Limb (tissue), 2 donors: ENCODE data around the gene EDARADD.
"Not testable (repeated sequence)": the region's sequence is repeated elsewhere in the genome, so short reads cannot be mapped to it uniquely, and the experiment has no call there.

Experiments used
- DNase-seq, 2 donors: peaks; one replicate each; pipeline ENCODE4 v3.0.0-alpha.2; 2016; ENCODE audit errors: extremely low spot score in 2 of 2

Gene EDARADD

GRCh38 chr1:236484310-236484971 lies 90.4 kb downstream of the EDARADD start:
- DNase-seq, result no peak

DNA sequence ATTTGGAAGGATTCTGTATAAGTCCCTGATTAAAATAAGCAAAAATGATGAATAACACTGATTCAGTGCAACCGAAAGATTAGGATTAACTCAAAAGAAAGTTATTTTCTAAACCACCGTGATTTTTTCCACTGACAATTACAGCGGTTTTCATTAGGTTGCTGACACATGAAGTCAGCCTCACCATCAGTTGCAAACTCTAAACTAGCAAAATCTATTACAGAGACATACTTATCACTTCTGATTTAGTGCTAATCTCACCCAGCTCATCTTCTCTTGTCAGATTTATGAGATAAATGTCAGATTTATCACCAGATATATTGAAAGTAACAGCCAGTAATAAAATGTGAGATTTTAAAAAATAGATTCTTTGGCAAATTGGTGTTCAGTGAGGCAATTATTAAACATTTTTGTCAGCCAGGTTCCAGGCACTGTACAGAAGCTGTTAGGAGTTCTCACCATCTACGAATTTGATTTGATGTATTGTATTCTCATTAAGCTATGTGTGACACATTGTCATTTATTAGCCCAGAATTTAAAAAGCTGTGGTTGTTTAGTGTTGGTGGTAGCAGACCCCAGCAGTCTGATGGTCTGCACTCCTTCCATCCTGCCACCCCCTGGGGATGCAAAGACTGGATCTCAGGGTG lies 92.4 kb downstream of the EDARADD start:
- no peak for DNase-seq

GRCh38 chr1:236489161-236489560 lies 95.1 kb downstream of the EDARADD start:
- DNase-seq, result not testable (repeated sequence)

GRCh38 chr1:236489710-236490377 lies 95.8 kb downstream of the EDARADD start:
- peak in 1 of 2 donors; percentile 39 for DNase-seq

DNA sequence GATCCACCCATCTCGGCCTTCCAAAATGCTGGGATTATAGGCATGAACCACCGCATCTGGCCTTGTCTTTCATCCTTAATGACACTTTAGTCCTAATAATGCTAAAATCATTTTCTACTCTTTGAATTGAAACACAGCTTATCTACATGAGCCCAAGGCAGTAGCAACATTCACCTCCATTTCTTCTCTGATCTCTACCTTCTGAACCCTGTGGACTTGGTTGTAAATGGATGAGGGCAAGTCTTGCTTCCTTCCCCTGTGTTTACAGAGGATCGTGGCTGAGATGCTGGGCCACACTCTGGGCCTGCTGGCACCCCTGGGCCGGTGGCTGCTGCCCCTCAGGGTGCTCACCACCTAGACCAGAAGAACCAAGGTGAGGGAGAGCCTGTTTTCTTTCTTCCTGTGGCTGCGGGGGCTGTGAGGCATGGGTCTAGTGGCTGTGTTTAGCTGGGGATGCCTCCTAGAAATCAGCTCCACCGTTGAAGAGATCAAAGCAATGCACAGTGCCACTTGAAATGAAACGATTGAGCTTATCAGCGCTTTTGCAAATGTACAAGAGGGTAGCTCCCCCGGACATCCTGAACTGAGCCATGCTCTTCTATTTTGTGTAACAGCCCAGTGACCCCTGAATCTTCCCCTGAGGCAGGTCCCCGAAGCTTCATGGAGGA lies 97.5 kb downstream of the EDARADD start:
- DNase-seq, result no peak

- no peak for DNase-seq
These were observed 98.3 kb downstream of the EDARADD start for GRCh38 chr1:236492378-236492777.

GRCh38 chr1:236494082-236494481 lies 100.0 kb downstream of the EDARADD start:
- no peak for DNase-seq

- no peak for DNase-seq
These were observed 100.7 kb downstream of the EDARADD start for GRCh38 chr1:236494586-236495466.

GRCh38 chr1:236495467-236496112 lies 101.5 kb downstream of the EDARADD start:
- no peak for DNase-seq

DNA sequence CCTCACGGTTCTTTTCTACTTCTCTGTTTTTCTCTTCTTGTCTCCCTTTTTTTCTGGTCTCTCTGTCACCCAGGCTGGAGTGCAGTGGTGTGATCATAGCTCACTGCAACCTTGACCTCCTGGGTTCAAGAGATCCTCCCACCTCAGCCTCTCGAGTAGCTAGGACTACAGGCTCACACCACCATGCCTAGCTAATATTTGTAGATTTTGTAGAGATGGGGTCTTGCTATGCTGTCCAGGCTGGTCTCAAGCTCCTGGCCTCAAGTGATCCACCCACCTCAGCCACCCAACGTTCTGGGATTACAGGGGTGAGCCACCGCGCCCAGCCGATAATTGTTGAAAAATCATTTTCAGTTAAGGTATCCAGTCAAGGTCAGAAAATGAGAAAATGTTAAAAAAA lies 103.8 kb downstream of the EDARADD start:
- DNase-seq, result no peak

GRCh38 chr1:236501093-236501492 lies 107.0 kb downstream of the EDARADD start:
- DNase-seq, result no peak

GRCh38 chr1:236502579-236502971 lies 108.5 kb downstream of the EDARADD start:
- DNase-seq, result no peak

DNA sequence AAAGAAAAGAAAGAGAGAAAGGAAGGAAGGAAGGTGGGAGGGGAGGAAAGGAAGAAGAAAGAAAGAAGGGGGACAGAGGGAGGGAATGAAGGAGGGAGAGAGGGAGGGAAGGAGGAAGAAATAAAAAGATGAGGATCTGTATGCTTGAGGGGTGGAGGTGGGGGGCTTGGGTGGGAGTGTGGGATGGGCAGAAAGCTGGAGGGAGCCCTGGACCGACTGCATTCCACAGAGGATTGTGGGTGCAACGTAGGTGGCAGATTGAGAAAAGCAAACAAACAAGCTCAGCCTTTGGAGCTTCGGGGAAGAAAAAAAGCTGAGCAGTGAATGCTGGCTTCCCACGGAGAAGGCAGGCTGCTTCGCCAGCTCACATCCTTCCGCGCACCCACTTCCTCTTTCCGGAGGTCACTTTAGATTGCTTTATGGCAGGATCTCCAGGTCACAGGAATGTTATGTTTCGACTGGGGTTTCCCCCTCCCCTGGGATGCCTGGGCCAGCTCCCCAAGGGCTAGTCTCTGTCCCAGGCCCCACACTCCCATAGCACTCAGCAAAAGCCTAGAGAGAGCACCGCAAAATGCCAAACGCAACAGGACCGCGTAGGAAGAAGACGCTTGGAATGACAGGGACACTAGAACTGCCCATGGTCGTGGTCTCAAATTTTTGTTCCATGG lies 109.0 kb downstream of the EDARADD start:
- DNase-seq, result peak; percentile 13 to 60

GRCh38 chr1:236504338-236504737 lies 110.3 kb downstream of the EDARADD start:
- DNase-seq, result not testable (repeated sequence)

- DNase-seq, result no peak
These were observed 113.1 kb downstream of the EDARADD start for GRCh38 chr1:236507022-236507700.

GRCh38 chr1:236508593-236509027 lies 114.5 kb downstream of the EDARADD start:
- DNase-seq, result no peak

DNA sequence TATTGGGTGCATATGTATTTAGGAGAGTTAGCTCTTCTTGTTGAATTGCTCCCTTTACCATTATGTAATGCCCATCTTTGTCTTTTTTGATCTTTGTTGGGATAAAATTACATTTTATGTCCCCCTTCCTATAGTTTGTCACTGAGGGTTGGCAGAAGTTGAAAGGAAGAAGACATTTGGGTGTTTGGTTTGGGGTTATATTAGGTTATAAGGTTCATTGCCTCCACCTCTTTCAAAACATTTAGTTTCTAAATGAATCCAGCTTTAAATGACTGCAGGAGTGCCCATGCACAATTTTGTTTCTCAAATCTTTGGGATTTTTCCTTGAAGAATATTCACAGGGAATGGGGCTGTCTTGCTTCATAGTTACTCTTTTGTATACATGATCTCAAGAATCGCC lies 115.1 kb downstream of the EDARADD start:
- DNase-seq, result no peak

DNA sequence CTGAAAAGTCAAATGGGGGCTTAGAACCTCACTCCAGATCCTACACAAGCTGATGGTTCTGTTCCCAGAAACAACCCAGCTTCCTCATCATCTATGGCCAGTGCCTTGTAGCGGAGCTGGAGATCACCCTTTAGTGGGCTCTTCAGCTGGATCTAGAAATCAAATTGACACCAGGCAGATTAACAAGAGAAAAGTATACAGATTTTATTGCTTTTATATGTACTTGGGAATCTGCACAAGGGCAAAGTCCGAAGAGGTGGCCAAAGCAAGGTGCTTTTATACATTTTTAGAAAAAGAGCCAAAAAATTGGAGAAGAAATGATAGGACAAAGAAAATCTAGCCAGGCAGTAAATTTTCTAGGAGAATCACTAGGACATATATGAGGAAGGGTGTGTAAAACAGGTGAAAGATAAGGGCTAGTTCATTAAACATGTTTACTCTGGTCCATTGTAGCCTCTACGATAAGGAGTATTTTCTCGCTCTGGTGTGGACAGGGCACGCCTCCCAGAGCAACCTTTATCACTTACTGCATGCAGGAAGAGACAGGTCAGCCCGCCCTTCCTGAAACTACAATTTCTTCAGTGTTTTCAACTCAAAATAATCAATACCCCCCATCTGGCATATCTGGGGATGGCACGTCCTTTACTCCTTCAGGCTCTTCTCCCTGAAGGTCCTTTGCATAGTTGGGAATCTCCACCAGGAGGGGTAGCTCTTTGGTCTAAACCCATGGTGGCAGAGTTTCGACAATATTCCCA lies 115.7 kb downstream of the EDARADD start:
- no peak for DNase-seq
